ENCODE data around the gene TTC31. TPM values are rescaled to one million over a fixed set of nuclear protein-coding genes. Genes with fewer than 3 reads are reported as not detected.

The TTC31 gene
- total RNA-seq, 3 donors from 2014 or later = 21.6 to 32.0 (median 27.8) TPM

- H3K9me3 ChIP-seq = no peaks in the 10 kb centered on the region
- TF ChIP-seq POLR2A (IDR thresholded peaks at IDR 0.05) (no peak), POLR2AphosphoS5 (IDR thresholded peaks at IDR 0.05) (no peak), CTCF (IDR thresholded peaks at IDR 0.05) (no peak)
- no peak for DNase-seq (ENCODE audit: low spot score in 2 of 2)
- H3K27me3 ChIP-seq = peaks cover 17 to 82% of the 10 kb centered on the region in 2 donors
- H3K36me3 ChIP-seq = no peaks in the 10 kb centered on the region
- intact Hi-C loops (cut with DNase I; ENCODE audit: low total_unique reads) = no loop called here
- no peak overlapping the region for H3K27ac ChIP-seq
- peak overlapping the region; percentile 21 to 68 (median 40) for H3K4me3 ChIP-seq
- H3K4me1 ChIP-seq = no peaks in the 10 kb centered on the region
These were observed 32.5 kb downstream of the TTC31 start for GRCh38 chr2:74515271-74515980.

- Histone ChIP-seq H3K27me3 (peaks cover 17 to 86% of the 10 kb centered on the region in 2 donors), H3K9me3 (no peaks in the 10 kb centered on the region), H3K27ac (no peak overlapping the region), H3K4me3 (peak overlapping the region; percentile 21 to 68 (median 40)), H3K4me1 (no peaks in the 10 kb centered on the region), H3K36me3 (no peaks in the 10 kb centered on the region)
- peak in 1 of 2 donors; percentile 52 for DNase-seq (ENCODE audit: low spot score in 2 of 2)
- intact Hi-C loops (cut with DNase I; ENCODE audit: low total_unique reads) = no loop called here
- no peak for TF ChIP-seq POLR2AphosphoS5 (IDR thresholded peaks at IDR 0.05)
- TF ChIP-seq CTCF (IDR thresholded peaks at IDR 0.05) = no peak
- no peak for TF ChIP-seq POLR2A (IDR thresholded peaks at IDR 0.05)
These were observed 33.2 kb downstream of the TTC31 start for GRCh38 chr2:74515981-74516633.

- Histone ChIP-seq H3K4me1 (no peaks in the 10 kb centered on the region), H3K9me3 (no peaks in the 10 kb centered on the region), H3K27me3 (peaks cover 17 to 86% of the 10 kb centered on the region in 2 donors), H3K4me3 (peak overlapping the region; percentile 21 to 68 (median 40)), H3K36me3 (no peaks in the 10 kb centered on the region), H3K27ac (no peak overlapping the region)
- no peak for DNase-seq (ENCODE audit: low spot score in 2 of 2)
- intact Hi-C loops (cut with DNase I; ENCODE audit: low total_unique reads) = no loop called here
- TF ChIP-seq POLR2AphosphoS5 (IDR thresholded peaks at IDR 0.05) (no peak), CTCF (IDR thresholded peaks at IDR 0.05) (no peak), POLR2A (IDR thresholded peaks at IDR 0.05) (no peak)
These were observed 33.8 kb downstream of the TTC31 start for GRCh38 chr2:74516650-74517049.

- Histone ChIP-seq H3K4me1 (no peaks in the 10 kb centered on the region), H3K36me3 (no peaks in the 10 kb centered on the region), H3K9me3 (no peaks in the 10 kb centered on the region), H3K4me3 (no peak overlapping the region), H3K27me3 (peaks cover 0 to 30% of the 10 kb centered on the region in 2 donors), H3K27ac (no peak overlapping the region)
- TF ChIP-seq CTCF (IDR thresholded peaks at IDR 0.05) (no peak), POLR2AphosphoS5 (IDR thresholded peaks at IDR 0.05) (no peak), POLR2A (IDR thresholded peaks at IDR 0.05) (no peak)
- intact Hi-C loops (cut with DNase I; ENCODE audit: low total_unique reads) = no loop called here
- DNase-seq (ENCODE audit: low spot score in 2 of 2) = no peak
These were observed 39.6 kb downstream of the TTC31 start for GRCh38 chr2:74522516-74522915.

- Histone ChIP-seq H3K4me3 (no peak overlapping the region), H3K36me3 (no peaks in the 10 kb centered on the region), H3K27ac (no peak overlapping the region), H3K27me3 (peaks cover 0 to 15% of the 10 kb centered on the region in 2 donors), H3K4me1 (peaks cover 0 to 8% of the 10 kb centered on the region in 2 donors), H3K9me3 (no peaks in the 10 kb centered on the region)
- intact Hi-C loops (cut with DNase I; ENCODE audit: low total_unique reads) = no loop called here
- no peak for TF ChIP-seq POLR2A (IDR thresholded peaks at IDR 0.05)
- no peak for DNase-seq (ENCODE audit: low spot score in 2 of 2)
These were observed 41.1 kb downstream of the TTC31 start for GRCh38 chr2:74524005-74524404.
